Subcutaneous adipose tissue (tissue), 4 donors: ENCODE results near the gene DPF3. TPM values are rescaled to one million over a fixed set of nuclear protein-coding genes. Genes with fewer than 3 reads are reported as not detected.

Experiments
- total RNA-seq, 4 donors: library from RNA; depleted of rRNA; stranded (reverse); fragments of >200 nt; gene quantifications; one replicate each; pipeline ENCODE4 v1.1.0, GENCODE V29; 2016
- TF ChIP-seq, protein P1 (sequence below): fragments of 450-650 bp; IDR thresholded peaks from one replicate; pipeline ENCODE4 v1.5.1; 2016; ENCODE audit warnings: low read depth, mild to moderate bottlenecking, control low read depth, antibody characterized with exemption, moderate library complexity

DPF3 gene
- total RNA-seq, 4 donors from 2014 or later: 0.33 to 6.8 TPM; not detected in 2

DNA sequence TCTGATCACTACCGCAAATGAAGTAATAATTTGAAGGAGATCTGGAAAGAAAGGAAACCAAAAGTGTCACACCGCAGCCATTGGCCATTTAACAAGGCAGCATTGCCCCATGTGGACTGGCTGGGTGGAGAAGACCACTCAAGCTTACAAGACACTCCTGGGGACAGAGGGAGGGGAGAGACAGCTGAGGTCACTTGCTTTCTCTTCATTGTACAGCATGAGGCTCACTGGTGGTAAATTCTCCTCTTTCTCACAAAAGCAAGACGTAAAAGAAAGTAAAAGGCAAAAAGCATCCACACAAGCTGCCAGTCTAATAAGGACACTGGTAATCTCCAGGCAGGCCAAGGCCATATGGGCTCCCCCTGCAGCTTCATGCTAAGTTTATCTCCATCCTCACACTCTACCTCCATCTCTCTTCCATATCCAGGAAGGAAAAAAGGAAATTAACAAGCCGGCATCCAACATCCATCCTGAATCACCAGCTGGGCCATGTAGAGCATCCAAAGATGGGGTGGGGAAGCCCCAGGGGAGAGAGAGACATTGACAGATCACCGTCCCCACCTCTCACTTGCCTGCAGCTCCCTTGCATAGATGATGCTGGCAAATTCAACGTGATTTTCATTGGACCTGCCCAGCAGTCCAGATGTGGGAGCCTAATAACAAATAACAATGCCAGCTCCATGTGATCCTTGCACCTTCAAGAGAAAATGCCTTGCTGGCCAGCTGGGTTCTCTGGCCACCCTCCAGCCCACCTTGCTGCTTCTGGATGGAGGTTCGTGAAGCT, 100.6 kb downstream of the DPF3 start:
- TF ChIP-seq, protein P1, sequence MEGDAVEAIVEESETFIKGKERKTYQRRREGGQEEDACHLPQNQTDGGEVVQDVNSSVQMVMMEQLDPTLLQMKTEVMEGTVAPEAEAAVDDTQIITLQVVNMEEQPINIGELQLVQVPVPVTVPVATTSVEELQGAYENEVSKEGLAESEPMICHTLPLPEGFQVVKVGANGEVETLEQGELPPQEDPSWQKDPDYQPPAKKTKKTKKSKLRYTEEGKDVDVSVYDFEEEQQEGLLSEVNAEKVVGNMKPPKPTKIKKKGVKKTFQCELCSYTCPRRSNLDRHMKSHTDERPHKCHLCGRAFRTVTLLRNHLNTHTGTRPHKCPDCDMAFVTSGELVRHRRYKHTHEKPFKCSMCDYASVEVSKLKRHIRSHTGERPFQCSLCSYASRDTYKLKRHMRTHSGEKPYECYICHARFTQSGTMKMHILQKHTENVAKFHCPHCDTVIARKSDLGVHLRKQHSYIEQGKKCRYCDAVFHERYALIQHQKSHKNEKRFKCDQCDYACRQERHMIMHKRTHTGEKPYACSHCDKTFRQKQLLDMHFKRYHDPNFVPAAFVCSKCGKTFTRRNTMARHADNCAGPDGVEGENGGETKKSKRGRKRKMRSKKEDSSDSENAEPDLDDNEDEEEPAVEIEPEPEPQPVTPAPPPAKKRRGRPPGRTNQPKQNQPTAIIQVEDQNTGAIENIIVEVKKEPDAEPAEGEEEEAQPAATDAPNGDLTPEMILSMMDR: no peak

DNA sequence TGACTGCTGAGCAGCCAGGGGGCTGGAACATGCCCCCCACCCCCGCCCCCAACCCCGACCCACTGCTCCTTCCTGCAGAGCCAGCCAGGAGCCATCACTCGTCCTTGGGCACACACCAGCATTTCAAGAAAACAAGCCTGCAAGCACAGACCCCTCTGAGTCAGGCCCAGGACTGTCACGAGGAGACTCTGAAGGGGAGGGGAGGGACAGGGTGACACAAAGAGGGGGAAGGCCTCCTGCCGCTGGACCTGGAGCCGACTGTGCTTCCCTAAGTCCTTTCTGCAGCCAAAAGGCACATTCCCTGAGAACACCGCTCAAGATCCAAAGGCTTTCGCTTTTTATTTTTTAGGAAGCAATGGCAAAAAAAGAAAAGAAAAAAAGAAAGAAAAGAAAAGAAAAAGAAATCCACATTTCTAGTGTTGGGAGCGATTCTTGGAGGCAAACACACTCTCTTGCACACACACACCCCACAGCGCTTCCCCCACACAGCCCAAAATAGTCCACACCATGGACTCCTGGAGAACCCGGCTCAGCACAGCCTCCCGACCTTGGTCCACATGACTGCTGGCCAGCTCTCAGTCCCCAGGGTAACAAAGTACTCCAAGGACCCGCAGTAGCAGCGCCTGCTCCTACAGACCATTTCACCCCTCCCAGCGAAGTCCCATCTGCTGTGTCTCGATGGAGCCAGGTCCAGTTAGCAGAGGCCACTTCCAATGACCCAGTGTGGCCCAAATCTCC, 101.7 kb downstream of the DPF3 start:
- TF ChIP-seq, protein P1: no peak

DNA sequence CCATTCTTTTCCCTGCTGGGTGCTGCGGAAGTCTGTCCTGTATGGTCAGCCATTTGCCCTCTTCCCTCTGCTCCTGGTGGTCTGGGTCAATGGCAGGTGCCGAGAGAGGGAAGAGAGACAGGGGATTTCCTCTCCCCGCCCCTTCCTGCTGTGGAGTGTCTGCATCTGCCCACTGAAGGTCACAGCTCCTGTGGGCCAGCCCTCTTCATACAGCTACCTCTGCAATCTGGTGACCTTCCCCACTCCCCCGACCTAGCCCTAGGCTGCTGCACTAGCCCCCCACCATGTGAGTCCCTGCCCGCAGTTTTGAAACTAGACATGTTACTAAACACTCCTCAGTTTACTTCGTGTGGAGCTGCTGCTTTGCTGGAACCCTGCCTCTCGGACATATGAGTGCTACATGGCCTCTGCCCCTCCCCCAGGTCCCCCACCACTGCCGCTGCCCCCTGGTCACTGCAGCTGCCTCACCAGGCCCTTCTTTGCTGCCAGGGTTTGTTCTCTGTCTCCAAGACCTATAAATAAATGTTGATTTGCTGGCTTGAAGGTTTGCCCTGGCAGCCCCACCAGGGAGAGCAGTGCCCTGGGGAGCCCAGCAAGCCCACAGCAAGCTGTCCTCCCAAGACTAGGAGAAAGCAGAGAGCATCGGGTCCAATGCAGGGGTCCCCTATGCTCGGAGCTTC, 102.9 kb downstream of the DPF3 start:
- TF ChIP-seq, protein P1: no peak

DNA sequence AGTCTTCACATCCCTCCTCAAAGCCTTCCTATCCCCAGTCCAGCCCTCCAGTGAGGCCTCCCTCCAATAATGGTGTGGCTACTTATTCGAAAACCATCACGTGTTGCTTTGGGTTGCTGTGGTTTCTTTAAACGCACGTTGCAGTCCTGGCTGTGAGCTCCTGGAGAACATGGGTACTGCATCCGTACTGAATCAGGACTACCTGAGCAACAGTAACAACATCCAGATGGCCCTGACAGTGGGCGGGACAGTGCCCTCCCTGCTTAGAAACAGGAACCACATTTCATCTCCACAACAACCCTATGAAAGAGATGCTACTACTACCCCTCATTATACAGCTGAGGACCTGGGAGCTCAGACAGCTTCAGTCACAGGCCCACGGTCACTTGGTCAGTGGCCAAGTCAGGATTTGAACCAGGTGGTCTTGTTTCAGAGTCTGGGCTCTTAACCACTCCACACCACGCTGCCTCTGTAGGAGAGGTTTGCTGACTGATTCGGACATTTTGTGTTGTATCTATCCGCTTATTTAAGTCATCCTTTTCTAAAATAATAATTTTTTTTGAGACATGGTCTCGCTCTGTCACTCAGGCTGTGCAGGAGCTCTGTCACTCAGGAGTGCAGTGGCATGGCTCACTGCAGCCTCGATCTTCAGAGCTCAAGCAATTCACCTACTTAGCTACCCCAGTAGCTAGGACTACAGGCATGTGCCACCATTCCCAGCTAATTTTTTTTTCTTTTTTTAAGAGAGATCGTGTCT, 104.8 kb downstream of the DPF3 start:
- TF ChIP-seq, protein P1: no peak

DNA sequence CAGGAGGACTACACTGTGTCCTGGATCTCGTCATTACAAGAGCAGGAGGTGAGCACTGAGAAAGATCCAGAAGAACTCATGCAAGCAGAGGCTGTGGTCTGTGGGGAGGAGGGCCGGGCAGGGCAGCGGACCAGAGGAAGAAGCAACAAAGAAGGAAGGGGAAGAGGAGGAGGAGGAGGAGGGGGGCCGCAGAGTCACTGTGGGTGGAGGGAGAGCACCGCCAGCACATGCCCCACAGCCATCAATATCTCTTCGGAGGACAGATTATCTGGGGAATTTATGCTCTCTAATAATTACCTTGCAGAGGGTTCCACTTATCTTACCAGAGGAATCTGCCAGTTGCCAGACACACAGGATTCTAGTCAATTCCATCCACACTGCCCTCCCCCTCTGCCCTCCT, 105.6 kb downstream of the DPF3 start:
- TF ChIP-seq, protein P1: no peak

DNA sequence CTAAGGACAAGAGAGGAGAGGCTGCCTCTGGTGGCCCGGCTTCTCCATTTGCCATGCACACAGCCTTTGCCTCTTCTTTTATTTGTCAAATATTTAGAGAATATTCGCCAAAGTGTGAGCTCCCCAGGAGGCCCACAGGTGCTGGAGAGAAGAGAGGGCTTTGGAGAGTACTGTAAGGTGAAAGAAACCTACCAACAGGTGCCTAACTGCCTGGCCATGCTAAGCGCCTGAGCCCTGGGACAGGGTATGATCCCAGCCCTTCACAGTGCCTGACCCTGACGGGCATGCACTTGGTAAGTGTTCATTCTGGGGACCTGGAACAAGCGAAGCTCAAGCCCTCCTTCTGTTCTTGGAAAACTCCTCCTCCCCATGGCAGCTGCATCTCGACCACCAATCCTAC, 106.1 kb downstream of the DPF3 start:
- TF ChIP-seq, protein P1: no peak
